ENCODE data around the gene METAP2. TPM values are rescaled to one million over a fixed set of nuclear protein-coding genes. Genes with fewer than 3 reads are reported as not detected.

METAP2 gene
- total and polyA plus RNA-seq, 2 donors (not counting 3 experiments of a cell fraction or from before 2014, with no cell fraction given) = 28.5 to 105 TPM

DNA sequence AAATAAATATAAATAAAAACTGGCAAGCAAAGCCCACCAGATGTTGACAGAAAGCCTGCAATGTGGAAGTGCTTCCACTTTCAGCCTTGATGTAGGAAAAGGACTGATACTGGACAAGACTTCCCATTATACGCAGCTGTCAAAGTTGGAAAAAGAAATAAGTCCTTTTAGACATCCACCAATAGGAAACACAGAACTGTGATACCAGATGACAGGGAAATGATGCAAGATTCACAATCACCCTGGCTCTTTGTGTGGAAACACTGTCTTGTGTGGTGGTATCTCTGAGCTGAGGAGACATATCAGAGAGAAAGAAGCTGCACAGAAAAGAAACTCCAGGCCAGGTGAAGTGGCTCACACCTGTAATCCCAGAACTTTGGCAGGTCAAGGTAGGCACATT lies 13.8 kb upstream of the METAP2 start:
- no peak for DNase-seq (ENCODE audit: low read depth, low spot score)
- Histone ChIP-seq H3K4me3 (replicated peaks in 1 of 3; ENCODE audit: insufficient read depth in 1 of 3, low read depth in 1 of 3, low read length in 3 of 3) (no peak overlapping the region), H3K9me1 (replicated peaks; ENCODE audit: control insufficient read depth, extremely low read depth, insufficient read depth, low read length) (no peaks in the 10 kb centered on the region), H3K36me3 (ENCODE audit: control insufficient read depth in 2 of 2, extremely low read depth in 1 of 2, insufficient read depth in 2 of 2, low read length in 2 of 2) (no peaks in the 10 kb centered on the region), H3K9ac (replicated peaks; ENCODE audit: extremely low read depth, insufficient read depth, low read length) (no peak overlapping the region), H3K9me3 (replicated peaks; ENCODE audit: control insufficient read depth, insufficient read depth, low read length) (no peaks in the 10 kb centered on the region), H3K79me2 (ENCODE audit: control insufficient read depth, insufficient read depth, low read length) (no peaks in the 10 kb centered on the region), H3K27me3 (ENCODE audit: control insufficient read depth in 2 of 2, insufficient read depth in 2 of 2, low read length in 2 of 2) (peaks cover 0 to 4% of the 10 kb centered on the region in 2 experiments), H4K20me1 (replicated peaks; ENCODE audit: control insufficient read depth, extremely low read depth, insufficient read depth, low read length) (no peaks in the 10 kb centered on the region), H3K27ac (ENCODE audit: insufficient read depth, low read depth, low read length) (no peak overlapping the region), H3K4me2 (ENCODE audit: insufficient read depth, low read length) (no peak overlapping the region), H2AFZ (ENCODE audit: low read depth, low read length) (no peak overlapping the region), H3K4me1 (ENCODE audit: control insufficient read depth, extremely low read depth, insufficient read depth, low read length) (no peaks in the 10 kb centered on the region)
- dilution Hi-C loops (cut with MboI; ENCODE audit: extremely low pct_ligation_motif_present, low sequenced_read_pairs) = no loop called here
- FAIRE-seq = no peak
- intact Hi-C loops (cut with micrococcal nuclease) = no loop called here
- POLR2A ChIA-PET = interaction anchor here (1.1 kb wide), 1 partner anchor 14 kb away, joined by 7 read pairs; the partner anchor contains the start of gene METAP2
- CTCF ChIA-PET = interaction anchor here (0.6 kb wide), 1 partner anchor 445 kb away, joined by 3 read pairs; no protein-coding TSS in a partner anchor
- TF ChIP-seq, protein P1, sequence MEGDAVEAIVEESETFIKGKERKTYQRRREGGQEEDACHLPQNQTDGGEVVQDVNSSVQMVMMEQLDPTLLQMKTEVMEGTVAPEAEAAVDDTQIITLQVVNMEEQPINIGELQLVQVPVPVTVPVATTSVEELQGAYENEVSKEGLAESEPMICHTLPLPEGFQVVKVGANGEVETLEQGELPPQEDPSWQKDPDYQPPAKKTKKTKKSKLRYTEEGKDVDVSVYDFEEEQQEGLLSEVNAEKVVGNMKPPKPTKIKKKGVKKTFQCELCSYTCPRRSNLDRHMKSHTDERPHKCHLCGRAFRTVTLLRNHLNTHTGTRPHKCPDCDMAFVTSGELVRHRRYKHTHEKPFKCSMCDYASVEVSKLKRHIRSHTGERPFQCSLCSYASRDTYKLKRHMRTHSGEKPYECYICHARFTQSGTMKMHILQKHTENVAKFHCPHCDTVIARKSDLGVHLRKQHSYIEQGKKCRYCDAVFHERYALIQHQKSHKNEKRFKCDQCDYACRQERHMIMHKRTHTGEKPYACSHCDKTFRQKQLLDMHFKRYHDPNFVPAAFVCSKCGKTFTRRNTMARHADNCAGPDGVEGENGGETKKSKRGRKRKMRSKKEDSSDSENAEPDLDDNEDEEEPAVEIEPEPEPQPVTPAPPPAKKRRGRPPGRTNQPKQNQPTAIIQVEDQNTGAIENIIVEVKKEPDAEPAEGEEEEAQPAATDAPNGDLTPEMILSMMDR (IDR thresholded peaks at IDR 0.05; ENCODE audit: extremely low read depth in 1 of 2, insufficient read depth in 1 of 2, low read depth in 1 of 2, low read length in 2 of 2) = no peak
- TF ChIP-seq JUN (IDR thresholded peaks at IDR 0.05; ENCODE audit: borderline replicate concordance, insufficient read depth, insufficient read length, low read depth) (no peak), EZH2 (IDR thresholded peaks at IDR 0.05; ENCODE audit: borderline replicate concordance, low read depth, low read length, severe bottlenecking) (no peak), POLR2AphosphoS5 (IDR thresholded peaks at IDR 0.05; ENCODE audit: insufficient read depth, low read depth, low read length) (no peak), FOS (IDR thresholded peaks at IDR 0.05; ENCODE audit: borderline replicate concordance, insufficient read depth, low read length) (no peak)
- TF ChIP-seq, protein P2, sequence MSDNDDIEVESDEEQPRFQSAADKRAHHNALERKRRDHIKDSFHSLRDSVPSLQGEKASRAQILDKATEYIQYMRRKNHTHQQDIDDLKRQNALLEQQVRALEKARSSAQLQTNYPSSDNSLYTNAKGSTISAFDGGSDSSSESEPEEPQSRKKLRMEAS (IDR thresholded peaks at IDR 0.05; ENCODE audit: insufficient read depth, insufficient read length) = no peak
- BruUV-seq (replicated peaks) = no TSS peak

Data from endothelial cell of umbilical vein (primary cell).